ENCODE results near the gene REG1B.

DNA sequence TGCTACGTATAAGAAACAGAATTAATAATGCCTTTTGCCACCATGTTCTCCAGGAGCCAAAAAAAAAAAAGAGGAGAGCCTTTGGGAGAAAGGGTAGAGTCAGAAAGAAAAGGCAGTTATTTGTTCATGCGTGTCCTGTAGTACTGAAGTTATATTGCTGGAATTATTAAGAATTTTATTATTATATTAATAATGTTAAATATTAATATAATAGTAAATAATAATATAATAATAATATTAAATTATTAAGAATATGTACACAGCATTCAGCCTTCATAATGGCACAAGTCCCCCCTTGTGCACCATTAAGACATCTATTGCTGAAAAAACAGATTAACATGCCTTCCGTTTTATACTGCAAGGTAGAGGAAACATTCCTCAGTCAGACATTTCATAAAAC lies 40.6 kb upstream of the REG1B start:
- TF ChIP-seq ETV1 (tag; conservative IDR thresholded peaks at IDR 0.05; ENCODE audit: low read depth) (no peak), RCOR1 (IDR thresholded peaks at IDR 0.05; ENCODE audit: borderline replicate concordance in 1 of 2, low read depth in 2 of 2, low read length in 2 of 2) (no peak), IRF2 (CRISPR knock-in tag; IDR thresholded peaks at IDR 0.05) (no peak), BRF1 (IDR thresholded peaks at IDR 0.05; ENCODE audit: borderline replicate concordance, extremely low read depth, insufficient read length) (no peak), HCFC1 (IDR thresholded peaks at IDR 0.05; ENCODE audit: low read depth, low read length) (no peak), ZNF253 (CRISPR knock-in tag; conservative IDR thresholded peaks at IDR 0.05) (no peak), GTF2F1 (IDR thresholded peaks at IDR 0.05; ENCODE audit: low read depth, low read length) (no peak), ESRRB (CRISPR knock-in tag; IDR thresholded peaks at IDR 0.05; ENCODE audit: borderline replicate concordance) (no peak), MYC (IDR thresholded peaks at IDR 0.05; ENCODE audit: low read depth, low read length) (no peak), MYC (CRISPR knock-in tag; IDR thresholded peaks at IDR 0.05; ENCODE audit: borderline replicate concordance, low read depth) (no peak), TCF7 (IDR thresholded peaks at IDR 0.05; ENCODE audit: borderline replicate concordance) (no peak), ZNF134 (CRISPR knock-in tag; conservative IDR thresholded peaks at IDR 0.05) (no peak)
- TF ChIP-seq, protein P1, sequence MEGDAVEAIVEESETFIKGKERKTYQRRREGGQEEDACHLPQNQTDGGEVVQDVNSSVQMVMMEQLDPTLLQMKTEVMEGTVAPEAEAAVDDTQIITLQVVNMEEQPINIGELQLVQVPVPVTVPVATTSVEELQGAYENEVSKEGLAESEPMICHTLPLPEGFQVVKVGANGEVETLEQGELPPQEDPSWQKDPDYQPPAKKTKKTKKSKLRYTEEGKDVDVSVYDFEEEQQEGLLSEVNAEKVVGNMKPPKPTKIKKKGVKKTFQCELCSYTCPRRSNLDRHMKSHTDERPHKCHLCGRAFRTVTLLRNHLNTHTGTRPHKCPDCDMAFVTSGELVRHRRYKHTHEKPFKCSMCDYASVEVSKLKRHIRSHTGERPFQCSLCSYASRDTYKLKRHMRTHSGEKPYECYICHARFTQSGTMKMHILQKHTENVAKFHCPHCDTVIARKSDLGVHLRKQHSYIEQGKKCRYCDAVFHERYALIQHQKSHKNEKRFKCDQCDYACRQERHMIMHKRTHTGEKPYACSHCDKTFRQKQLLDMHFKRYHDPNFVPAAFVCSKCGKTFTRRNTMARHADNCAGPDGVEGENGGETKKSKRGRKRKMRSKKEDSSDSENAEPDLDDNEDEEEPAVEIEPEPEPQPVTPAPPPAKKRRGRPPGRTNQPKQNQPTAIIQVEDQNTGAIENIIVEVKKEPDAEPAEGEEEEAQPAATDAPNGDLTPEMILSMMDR (IDR thresholded peaks at IDR 0.05 in 2 of 3, conservative IDR thresholded peaks at IDR 0.05 in 1 of 3; ENCODE audit: insufficient read depth in 2 of 3, low read depth in 1 of 3, low read length in 3 of 3) = no peak
- TF ChIP-seq, protein P2, sequence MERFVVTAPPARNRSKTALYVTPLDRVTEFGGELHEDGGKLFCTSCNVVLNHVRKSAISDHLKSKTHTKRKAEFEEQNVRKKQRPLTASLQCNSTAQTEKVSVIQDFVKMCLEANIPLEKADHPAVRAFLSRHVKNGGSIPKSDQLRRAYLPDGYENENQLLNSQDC (CRISPR knock-in tag; IDR thresholded peaks at IDR 0.05) = no peak
- TF ChIP-seq, protein P3, sequence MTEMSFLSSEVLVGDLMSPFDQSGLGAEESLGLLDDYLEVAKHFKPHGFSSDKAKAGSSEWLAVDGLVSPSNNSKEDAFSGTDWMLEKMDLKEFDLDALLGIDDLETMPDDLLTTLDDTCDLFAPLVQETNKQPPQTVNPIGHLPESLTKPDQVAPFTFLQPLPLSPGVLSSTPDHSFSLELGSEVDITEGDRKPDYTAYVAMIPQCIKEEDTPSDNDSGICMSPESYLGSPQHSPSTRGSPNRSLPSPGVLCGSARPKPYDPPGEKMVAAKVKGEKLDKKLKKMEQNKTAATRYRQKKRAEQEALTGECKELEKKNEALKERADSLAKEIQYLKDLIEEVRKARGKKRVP (CRISPR knock-in tag; IDR thresholded peaks at IDR 0.05) = no peak

Data from K562 (cell line).